Thyroid gland (tissue), 4 donors: ENCODE results near the gene EXD3. TPM values are rescaled to one million over a fixed set of nuclear protein-coding genes. Genes with fewer than 3 reads are reported as not detected.

Experiments used
- DNase-seq, 2 donors: peaks; one replicate each; pipeline ENCODE4 v3.0.0-alpha.2; 2019
- H3K27ac ChIP-seq, 3 donors: fragments of 200-600 bp; sonication (generic); 1 replicate in 2 of 3; 2 replicates in 1 of 3; pipeline ENCODE4 v1.5.1; 2016 to 2019; ENCODE audit warnings: mild to moderate bottlenecking in 1 of 3, moderate library complexity in 1 of 3
- H3K27me3 ChIP-seq: fragments of 200-600 bp; sonication (generic); one replicate; pipeline ENCODE4 v1.5.1; 2019
- H3K36me3 ChIP-seq, 2 donors: fragments of 200-600 bp; sonication (generic); one replicate each; pipeline ENCODE4 v1.5.1; 2016 to 2019
- H3K4me1 ChIP-seq, 2 donors: fragments of 200-600 bp; sonication (generic); one replicate each; pipeline ENCODE4 v1.5.1; 2017 to 2019
- H3K4me3 ChIP-seq, 3 donors: fragments of 200-600 bp; sonication (generic); replicated peaks in 1 of 3; 1 replicate in 2 of 3; 2 replicates in 1 of 3; pipeline ENCODE4 v1.5.1; 2016; ENCODE audit warnings: mild to moderate bottlenecking in 1 of 3
- H3K9me3 ChIP-seq: fragments of 200-600 bp; sonication (generic); one replicate; pipeline ENCODE4 v1.5.1; 2017
- POLR2A ChIP-seq, 2 donors: fragments of 450-650 bp; IDR thresholded peaks; one replicate each; pipeline ENCODE4 v1.6.1; 2017; ENCODE audit warnings: antibody characterized with exemption in 2 of 2, mild to moderate bottlenecking in 2 of 2, moderate library complexity in 1 of 2
- WGBS, 2 donors: methylation state at CpG; one replicate each; pipeline ENCODE4 v1.1.5; 2017; 5-methylcytosine and 5-hydroxymethylcytosine counted together
- intact Hi-C: fragments of 100-400 bp; cut with DNase I; formaldehyde crosslinking; loops from one replicate; pipeline ENCODE4 v1.15.1; 2023
- total RNA-seq, 4 donors: library from RNA; depleted of rRNA; stranded (reverse); fragments of >200 nt; gene quantifications; one replicate each; pipeline ENCODE4 v1.2.3, GENCODE V29; 2016
- TF ChIP-seq, protein P1 (sequence below), 6 experiments: fragments of 200-600 bp in 3 of 6; fragments of 450-650 bp in 3 of 6; sonication (generic) in 3 of 6; IDR thresholded peaks; one replicate each; pipeline ENCODE4 v1.5.1; 2016 to 2019; ENCODE audit warnings: antibody characterized with exemption in 6 of 6, mild to moderate bottlenecking in 2 of 6, inconsistent platforms in 1 of 6, moderate library complexity in 1 of 6

The EXD3 gene
- total RNA-seq, 4 donors from 2014 or later = 13.0 to 32.0 (median 26.6) TPM

- 9 to 13% methylated on average over 11 to 12 of the region's 30 CpGs for WGBS, 2 donors
- H3K27ac ChIP-seq = peak overlapping the region; percentile 82 to 86 (median 86)
- H3K9me3 ChIP-seq = no peaks in the 10 kb centered on the region
- H3K36me3 ChIP-seq = peaks cover 11 to 15% of the 10 kb centered on the region in 2 donors
- TF ChIP-seq POLR2A (IDR thresholded peaks at IDR 0.05) = no peak
- TF ChIP-seq, protein P1, sequence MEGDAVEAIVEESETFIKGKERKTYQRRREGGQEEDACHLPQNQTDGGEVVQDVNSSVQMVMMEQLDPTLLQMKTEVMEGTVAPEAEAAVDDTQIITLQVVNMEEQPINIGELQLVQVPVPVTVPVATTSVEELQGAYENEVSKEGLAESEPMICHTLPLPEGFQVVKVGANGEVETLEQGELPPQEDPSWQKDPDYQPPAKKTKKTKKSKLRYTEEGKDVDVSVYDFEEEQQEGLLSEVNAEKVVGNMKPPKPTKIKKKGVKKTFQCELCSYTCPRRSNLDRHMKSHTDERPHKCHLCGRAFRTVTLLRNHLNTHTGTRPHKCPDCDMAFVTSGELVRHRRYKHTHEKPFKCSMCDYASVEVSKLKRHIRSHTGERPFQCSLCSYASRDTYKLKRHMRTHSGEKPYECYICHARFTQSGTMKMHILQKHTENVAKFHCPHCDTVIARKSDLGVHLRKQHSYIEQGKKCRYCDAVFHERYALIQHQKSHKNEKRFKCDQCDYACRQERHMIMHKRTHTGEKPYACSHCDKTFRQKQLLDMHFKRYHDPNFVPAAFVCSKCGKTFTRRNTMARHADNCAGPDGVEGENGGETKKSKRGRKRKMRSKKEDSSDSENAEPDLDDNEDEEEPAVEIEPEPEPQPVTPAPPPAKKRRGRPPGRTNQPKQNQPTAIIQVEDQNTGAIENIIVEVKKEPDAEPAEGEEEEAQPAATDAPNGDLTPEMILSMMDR (IDR thresholded peaks at IDR 0.05) = no peak
- DNase-seq = peak; percentile 91
- intact Hi-C loops = no loop called here
- peaks cover 32 to 39% of the 10 kb centered on the region in 2 donors for H3K4me1 ChIP-seq
- no peaks in the 10 kb centered on the region for H3K27me3 ChIP-seq
- H3K4me3 ChIP-seq = peak overlapping the region in 1 of 3 donors; percentile 40
Observed at GRCh38 chr9:137276473-137277328, 146.3 kb downstream of the EXD3 start.

GRCh38 chr9:137275588-137276472 lies 147.1 kb downstream of the EXD3 start:
- peaks cover 32 to 39% of the 10 kb centered on the region in 2 donors for H3K4me1 ChIP-seq
- no peaks in the 10 kb centered on the region for H3K9me3 ChIP-seq
- H3K27me3 ChIP-seq = no peaks in the 10 kb centered on the region
- H3K27ac ChIP-seq = peak overlapping the region in 2 of 3 donors; percentile 82 to 86
- peak in 1 of 2 donors; percentile 38 for DNase-seq
- no peak for TF ChIP-seq POLR2A (IDR thresholded peaks at IDR 0.05)
- TF ChIP-seq, protein P1 (IDR thresholded peaks at IDR 0.05) = no peak
- WGBS, 2 donors = 81 to 83% methylated on average over 21 to 22 of the region's 24 CpGs
- intact Hi-C loops = no loop called here
- H3K4me3 ChIP-seq = no peak overlapping the region
- peaks cover 11 to 15% of the 10 kb centered on the region in 2 donors for H3K36me3 ChIP-seq

DNA sequence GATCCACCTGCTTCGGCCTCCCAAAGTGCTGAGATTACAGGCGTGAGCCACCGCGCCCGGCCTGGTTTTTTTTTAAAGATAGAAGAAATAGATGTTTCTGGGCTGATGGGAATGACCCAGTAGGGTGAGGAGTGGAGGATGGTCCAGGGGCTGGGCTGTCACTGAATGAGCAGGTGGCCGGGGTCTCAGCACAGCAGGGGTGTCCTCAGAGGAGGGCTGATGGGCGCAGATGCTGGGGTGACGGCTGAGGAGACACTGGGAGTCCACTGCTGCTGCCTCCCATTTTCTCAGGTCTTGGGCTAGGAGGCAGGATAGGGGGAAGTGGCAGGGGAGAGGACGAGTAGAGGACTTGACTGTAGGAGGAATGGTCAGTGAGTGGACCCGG lies 147.8 kb downstream of the EXD3 start:
- no peak for DNase-seq
- H3K36me3 ChIP-seq = peaks cover 11 to 15% of the 10 kb centered on the region in 2 donors
- TF ChIP-seq, protein P1 (IDR thresholded peaks at IDR 0.05) = no peak
- no peak for TF ChIP-seq POLR2A (IDR thresholded peaks at IDR 0.05)
- peak overlapping the region in 2 of 3 donors; percentile 30 to 72 for H3K27ac ChIP-seq
- intact Hi-C loops = no loop called here
- H3K9me3 ChIP-seq = no peaks in the 10 kb centered on the region
- H3K4me3 ChIP-seq = no peak overlapping the region
- no peaks in the 10 kb centered on the region for H3K27me3 ChIP-seq
- 74 to 84% methylated on average over 10 of the region's 10 CpGs for WGBS, 2 donors
- peaks cover 32 to 39% of the 10 kb centered on the region in 2 donors for H3K4me1 ChIP-seq

DNA sequence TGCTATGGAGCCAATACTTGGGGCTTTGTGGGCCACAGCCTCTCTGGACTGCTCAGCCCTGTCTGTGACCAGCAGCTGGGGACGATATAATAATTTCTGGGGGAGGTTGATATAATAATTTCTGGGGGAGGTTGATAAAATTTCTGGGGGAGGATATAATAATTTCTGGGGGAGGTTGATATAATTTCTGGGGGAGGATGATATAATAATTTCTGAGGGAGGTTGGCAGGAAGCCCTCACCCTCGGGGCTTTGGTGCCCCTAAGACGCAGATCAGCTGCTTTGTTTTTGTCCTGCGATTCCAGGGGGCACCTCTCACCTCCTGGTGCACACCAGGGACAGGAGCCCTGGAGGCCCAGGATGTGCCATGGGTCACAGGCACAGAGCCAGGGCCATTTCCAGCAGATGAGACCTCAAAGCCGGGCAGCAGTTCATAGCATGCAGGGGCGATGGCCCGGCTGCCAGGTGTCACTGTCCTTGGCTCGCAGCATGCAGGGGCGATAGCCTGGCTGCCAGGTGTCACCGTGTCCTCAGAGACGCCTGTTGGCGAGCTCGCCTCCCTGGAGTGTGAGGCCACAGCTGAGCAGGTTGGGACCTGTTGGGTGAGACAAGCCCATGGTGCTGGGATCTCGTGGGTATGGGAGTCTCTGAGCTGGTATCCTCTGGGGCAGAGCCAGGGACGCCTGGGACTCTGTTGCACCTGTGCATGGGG lies 149.2 kb downstream of the EXD3 start:
- Histone ChIP-seq H3K36me3 (peaks cover 11 to 19% of the 10 kb centered on the region in 2 donors), H3K27me3 (no peaks in the 10 kb centered on the region), H3K27ac (peak overlapping the region in 2 of 3 donors; percentile 41 to 46), H3K4me1 (peaks cover 32 to 42% of the 10 kb centered on the region in 2 donors), H3K4me3 (no peak overlapping the region), H3K9me3 (no peaks in the 10 kb centered on the region)
- intact Hi-C loops = no loop called here
- TF ChIP-seq POLR2A (IDR thresholded peaks at IDR 0.05) = no peak
- TF ChIP-seq, protein P1 (IDR thresholded peaks at IDR 0.05) = no peak
- peak in 1 of 2 donors; percentile 15 for DNase-seq
- WGBS, 2 donors = 74 to 77% methylated on average over 6 to 12 of the region's 15 CpGs
